HG02885 (cell line): Measurements from ENCODE around the gene HTRA2.
A peak's percentile ranks its signal among the peaks of the same experiment; 100 is the strongest.

ENCODE experiments used
- ATAC-seq: cut with Tn5 transposase; IDR thresholded peaks from one replicate; pipeline ENCODE4 v1.9.1; 2021; ENCODE audit warnings: mild to moderate bottlenecking; ENCODE audit not compliant: unreplicated experiment, poor library complexity

Gene HTRA2

DNA sequence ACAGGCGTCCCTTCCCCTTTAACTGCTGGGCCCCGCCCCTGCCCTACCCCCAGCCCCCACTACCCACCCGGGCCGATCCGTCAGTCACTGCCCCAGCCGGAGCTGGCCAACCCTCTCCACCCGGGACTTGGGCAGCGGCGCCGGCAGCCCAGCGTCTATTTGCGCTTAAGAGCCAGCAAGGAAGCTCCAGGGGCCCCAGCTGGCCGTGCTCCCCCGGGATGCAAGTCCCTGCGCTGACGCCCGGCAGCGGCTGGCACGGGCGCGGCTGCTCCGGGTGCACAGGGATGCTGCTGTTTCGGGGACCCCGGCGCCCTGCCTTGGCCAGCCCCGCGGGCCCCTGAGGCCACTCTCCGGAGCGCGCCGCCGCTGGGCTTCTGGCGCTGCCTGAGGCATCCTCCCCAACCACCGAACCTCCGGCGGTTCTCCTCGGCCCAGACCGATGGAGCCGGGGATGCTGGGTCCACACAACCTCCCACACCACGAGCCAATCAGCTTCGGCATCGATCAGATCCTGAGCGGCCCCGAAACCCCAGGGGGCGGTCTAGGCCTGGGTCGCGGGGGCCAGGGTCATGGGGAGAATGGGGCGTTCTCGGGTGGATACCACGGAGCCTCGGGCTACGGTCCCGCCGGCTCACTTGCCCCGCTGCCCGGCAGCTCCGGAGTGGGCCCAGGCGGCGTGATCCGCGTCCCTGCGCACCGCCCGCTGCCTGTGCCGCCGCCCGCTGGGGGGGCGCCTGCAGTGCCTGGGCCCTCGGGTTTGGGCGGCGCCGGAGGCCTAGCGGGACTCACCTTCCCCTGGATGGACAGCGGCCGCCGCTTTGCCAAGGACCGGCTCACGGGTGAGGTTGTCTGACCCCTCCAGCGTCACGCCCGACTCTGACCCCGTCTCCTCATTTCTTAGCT is 15.1 kb upstream of the HTRA2 start, which contains the start of gene TLX2:
TLX2 (plus strand) TSS at position 83 of the 903 bp plus-strand sequence; CDS start at position 440, 357 bp downstream.
- no peak for ATAC-seq

DNA sequence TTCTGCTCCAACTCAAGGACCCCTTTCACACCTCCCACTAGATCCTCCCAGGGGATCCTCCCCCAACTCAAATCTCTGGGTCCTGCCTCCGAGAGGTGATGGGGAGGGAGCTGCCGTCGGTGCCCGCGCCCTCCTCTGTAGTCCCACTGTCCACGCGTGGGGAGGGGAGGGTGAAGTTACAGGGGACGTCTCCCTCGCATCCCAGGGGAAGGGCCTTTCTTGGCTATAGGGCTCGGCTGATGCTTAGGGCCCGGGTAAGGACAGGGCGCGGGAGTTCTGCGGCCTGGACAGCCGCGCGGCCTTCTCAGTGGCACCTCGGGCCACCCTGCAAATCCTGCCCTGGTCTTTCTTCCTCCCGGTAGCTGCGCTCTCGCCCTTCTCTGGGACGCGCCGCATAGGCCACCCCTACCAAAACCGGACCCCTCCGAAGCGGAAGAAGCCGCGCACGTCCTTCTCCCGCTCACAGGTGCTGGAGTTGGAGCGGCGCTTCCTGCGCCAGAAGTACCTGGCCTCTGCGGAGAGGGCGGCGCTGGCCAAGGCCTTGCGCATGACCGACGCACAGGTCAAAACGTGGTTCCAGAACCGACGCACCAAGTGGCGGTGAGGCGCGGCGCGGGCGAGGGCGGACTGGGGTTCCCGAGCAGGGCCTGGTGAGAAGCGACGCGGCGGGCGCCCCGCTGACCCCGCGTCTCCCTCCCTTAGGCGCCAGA is 14.3 kb upstream of the HTRA2 start:
- ATAC-seq: peak; percentile 24

- peak; percentile 75 for ATAC-seq
Observed at GRCh38 chr2:74515981-74516633, 13.6 kb upstream of the HTRA2 start.

DNA sequence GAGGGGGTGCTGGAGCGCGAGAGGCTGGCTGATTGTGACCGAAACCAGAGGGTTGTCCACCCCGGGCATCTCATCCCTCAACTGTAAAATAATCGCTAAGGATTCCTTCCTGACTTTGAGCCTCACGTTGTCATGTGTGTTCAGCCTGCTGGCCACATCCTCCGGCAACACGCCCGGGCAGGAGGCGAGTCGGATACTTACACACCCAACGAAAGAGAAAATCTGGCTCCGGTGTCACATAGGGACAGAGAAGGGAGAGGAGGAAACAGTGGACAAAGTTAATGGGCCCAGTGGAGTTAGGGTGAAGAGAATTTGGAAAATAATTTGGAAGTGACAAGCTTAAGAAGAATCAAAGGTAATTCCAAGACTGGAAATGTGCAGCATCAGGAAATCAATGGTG is 13.1 kb upstream of the HTRA2 start:
- no peak for ATAC-seq

DNA sequence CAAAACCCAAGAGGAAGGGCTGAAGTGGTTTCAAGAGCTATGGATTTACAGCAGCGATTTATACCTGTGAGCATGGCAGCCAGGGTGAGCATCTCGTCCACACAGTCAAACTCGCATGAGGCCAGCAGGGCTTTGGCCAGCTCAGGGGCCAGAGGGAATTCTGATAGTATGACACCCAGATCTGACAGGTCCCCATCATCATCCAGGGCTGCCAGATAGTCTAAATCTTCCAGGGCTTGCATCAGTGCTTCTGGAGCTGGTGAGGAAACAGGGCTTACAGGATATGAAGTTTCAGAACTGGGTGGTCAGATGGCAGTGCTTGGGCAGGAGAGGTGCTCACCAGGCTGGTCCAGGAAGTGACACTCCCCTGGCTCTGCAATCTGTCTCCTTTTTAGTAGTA is 7.2 kb upstream of the HTRA2 start:
- no peak for ATAC-seq

DNA sequence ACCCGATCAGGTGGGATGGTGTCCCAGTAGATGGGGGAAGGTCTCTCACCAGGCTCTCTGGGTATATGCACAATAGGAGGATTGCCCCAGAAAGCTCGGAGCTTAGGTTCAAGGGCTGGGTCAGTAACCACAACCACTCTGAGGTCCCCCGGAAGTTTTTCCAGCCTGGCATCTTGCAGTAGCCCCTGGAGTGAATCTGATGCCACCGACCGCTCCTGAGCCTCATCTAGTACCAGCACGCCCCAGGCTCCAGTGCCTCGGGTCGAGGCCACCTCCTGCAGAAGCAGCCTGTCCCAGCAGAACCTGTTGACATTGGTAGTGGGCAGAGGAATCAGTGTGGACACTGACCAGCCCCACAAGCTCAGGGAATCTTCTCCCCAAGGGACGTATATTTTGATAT is 5.7 kb upstream of the HTRA2 start:
- ATAC-seq: no peak

GRCh38 chr2:74524955-74525716 is 4.6 kb upstream of the HTRA2 start:
- ATAC-seq: no peak

DNA sequence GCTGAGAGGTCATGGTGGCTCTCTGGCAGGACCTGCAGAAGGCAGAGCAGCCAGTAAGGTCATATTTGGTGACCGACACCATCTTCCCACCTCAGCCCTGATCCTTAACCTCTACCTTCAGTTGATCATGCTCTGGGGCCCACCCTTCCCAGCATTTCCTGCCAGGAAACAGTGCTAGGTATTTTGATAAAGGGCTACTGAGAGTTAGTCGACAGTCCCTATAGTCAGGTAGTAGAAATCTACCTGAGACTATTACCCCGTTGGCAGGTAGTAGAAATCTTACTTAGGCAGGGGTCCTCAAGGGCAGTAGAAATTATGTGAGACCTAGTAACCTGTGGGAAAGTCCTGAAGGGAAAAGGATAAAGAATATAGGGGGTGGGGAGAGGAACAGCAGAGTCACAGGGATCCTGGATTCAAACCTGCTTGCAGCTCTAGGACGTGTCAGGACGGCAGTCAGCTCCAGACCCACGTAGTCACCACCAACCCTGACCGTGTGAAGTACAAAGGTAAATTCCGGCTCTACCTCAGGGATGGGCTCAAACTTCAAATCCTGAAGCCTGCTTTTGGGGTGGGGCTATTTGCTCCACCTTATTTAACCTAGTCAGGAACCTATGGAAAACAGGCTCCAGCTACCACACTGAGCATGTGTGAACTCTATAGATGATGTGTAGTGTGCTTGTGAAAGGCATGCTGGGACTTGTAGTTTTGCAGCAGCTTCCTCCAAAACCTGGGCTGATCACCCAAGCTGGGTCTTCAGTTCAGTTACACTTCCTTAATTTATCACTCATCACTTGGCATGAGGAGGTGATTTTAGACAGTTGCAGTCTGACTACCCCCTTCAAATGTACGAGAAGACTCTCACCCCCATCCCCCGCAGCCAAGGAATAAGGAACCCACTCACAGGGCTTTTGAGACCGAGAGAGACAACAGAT is 3.8 kb upstream of the HTRA2 start, which contains the start of gene DQX1:
DQX1 (minus strand) TSS at position 515 of the 932 bp plus-strand sequence; CDS start at position 13, 502 bp downstream.
- ATAC-seq: no peak

- ATAC-seq: no peak
Observed at GRCh38 chr2:74526649-74527230, 3.0 kb upstream of the HTRA2 start.

DNA sequence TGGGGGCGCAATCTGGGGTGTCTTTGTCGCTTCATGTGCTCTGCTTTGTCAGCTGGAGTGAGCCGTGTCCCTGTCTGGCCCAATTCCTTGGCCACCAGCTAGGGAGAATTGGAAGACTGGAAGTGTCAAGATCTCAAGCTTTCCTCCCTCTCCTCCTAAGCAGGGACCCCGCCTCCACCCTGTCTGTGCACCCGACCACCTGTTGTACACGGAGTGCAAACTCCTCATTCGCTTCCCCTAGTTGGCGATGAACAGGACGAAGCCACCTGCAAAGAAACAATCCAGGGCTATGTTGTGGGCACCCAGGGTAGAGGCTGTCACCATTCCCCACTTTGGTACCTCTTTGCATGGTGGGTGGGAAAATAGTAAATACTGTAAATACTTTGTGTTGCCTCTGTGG is 2.0 kb upstream of the HTRA2 start:
- no peak for ATAC-seq

DNA sequence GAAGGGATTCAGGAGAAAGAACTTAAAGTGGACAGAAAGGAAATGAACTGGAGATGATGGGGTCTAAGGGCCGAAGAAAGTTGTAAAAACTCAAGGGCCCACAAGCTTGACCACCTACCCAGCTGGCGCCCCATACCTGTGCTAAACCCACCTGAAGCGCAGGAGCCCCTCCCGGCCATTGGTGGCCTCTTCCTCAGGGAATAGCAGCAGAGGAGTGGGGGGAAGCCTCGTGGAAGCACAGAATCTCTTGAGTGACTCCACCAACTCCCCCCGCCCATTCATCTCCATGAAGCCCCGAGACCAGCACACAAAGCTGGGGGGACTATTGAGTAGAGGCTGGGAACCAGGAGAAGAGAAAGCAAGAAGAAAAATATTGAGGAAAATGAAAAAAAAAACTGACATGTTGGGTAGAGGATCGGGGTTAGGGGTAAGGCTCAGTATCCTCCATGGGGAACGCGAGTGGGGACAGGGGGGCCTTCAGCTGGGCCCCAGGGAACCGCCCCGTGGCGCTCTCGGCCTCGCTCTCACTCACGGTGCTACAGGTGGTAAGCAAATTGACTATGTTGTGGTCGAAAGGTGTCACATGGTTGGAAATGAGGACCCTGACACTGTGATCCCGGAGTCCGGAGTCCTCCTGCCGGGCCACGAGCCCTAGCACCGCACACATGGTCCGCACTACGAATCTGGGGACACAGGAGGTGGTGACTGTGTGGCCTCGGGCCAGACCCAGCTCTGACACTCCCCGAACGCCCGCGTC is 955 bp upstream of the HTRA2 start:
- peak; percentile 5 for ATAC-seq

DNA sequence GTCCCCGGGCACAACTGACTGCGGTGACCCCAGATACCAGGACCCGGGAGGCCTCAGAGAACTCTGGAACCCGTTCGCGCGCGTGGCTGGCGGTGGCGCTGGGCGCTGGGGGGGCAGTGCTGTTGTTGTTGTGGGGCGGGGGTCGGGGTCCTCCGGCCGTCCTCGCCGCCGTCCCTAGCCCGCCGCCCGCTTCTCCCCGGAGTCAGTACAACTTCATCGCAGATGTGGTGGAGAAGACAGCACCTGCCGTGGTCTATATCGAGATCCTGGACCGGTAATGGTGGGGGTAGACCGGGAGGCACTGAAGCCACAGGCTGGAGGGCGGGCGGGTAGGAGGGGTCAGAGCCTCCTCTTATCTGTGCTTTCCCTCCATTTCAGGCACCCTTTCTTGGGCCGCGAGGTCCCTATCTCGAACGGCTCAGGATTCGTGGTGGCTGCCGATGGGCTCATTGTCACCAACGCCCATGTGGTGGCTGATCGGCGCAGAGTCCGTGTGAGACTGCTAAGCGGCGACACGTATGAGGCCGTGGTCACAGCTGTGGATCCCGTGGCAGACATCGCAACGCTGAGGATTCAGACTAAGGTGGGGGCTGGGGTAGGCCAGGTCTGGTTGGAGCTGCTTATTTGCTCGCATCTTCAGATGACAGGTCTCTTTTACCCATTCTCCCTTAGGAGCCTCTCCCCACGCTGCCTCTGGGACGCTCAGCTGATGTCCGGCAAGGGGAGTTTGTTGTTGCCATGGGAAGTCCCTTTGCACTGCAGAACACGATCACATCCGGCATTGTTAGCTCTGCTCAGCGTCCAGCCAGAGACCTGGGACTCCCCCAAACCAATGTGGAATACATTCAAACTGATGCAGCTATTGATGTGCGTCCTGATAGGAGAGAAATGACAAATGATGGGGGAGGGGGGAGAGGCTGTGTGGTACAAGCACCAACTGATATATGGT is 780 bp downstream of the HTRA2 start:
- peak; percentile 25 for ATAC-seq

GRCh38 chr2:74531666-74532065 is 1.9 kb downstream of the HTRA2 start:
- ATAC-seq: no peak

DNA sequence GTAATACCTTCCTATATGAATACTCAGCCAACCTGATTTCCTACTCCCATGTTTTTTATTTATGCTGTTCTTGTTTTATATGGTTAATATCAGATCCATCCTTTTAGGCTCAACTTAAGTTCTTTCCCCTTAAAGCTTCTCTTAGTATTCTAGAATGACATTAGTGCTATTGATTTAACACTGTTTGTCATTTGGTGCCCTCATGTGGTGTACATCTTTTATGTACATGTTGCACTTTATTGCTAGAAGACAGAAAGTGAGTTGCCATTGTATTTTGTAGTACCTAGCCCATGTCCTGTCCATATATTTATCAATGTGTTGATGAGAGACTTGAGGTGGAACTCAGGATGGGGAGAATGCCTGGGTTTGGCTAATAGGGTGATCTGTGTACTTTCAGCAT is 2.5 kb downstream of the HTRA2 start:
- no peak for ATAC-seq

- ATAC-seq: no peak
Observed at GRCh38 chr2:74533464-74533863, 3.7 kb downstream of the HTRA2 start.

DNA sequence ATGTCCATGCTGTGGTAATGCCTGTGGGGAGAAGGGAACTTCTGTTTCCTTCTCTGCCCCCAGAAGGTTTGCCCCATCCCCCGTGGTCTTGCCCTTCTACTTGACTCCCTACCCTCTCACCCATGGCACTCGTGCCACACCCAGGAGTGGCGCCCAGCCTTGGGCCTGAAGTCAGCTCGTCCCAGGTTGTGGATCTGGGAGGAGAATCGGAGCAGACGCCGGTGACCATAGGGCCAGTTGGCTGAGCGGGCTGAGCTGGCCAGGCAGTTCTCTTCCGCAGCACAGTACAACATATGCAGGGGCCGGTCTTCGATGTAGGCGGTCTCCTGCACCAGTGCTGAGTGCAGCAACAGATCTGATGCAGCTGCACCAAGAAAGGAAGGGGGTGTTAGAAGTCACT is 4.7 kb downstream of the HTRA2 start:
- no peak for ATAC-seq

GRCh38 chr2:74535440-74535965 is 5.8 kb downstream of the HTRA2 start:
- no peak for ATAC-seq
